HS-5 (cell line): ENCODE measurements around the gene ALKBH1.
"Not testable (repeated sequence)": the region's sequence is repeated elsewhere in the genome, so short reads cannot be mapped to it uniquely, and the experiment has no call there.

Experiments
- DNase-seq: peaks from one replicate; pipeline ENCODE4 v3.0.0-alpha.2; 2012; ENCODE audit warnings: low read depth

The ALKBH1 gene

GRCh38 chr14:77707724-77708408, at the start of gene ALKBH1, which contains the start of gene SLIRP:
Gene ALKBH1 (minus strand): TSS chr14:77708023. CDS start chr14:77708004, 19 bp downstream.
Gene SLIRP (plus strand): TSS chr14:77708103. CDS start chr14:77708112, 9 bp downstream.
- peak; percentile 42 for DNase-seq

- no peak for DNase-seq
These were observed 45.1 kb upstream of the ALKBH1 start for GRCh38 chr14:77752799-77753516.

GRCh38 chr14:77752266-77752665, 44.4 kb upstream of the ALKBH1 start:
- no peak for DNase-seq

- not testable (repeated sequence) for DNase-seq
These were observed 39.6 kb upstream of the ALKBH1 start for GRCh38 chr14:77747425-77747824.

GRCh38 chr14:77746064-77746702, 38.4 kb upstream of the ALKBH1 start:
- DNase-seq: no peak

- no peak for DNase-seq
These were observed 33.6 kb upstream of the ALKBH1 start for GRCh38 chr14:77741438-77741837.

GRCh38 chr14:77738559-77739250, 30.9 kb upstream of the ALKBH1 start:
- no peak for DNase-seq

- no peak for DNase-seq
These were observed 23.2 kb upstream of the ALKBH1 start for GRCh38 chr14:77730976-77731497.

- no peak for DNase-seq
These were observed 14.5 kb upstream of the ALKBH1 start for GRCh38 chr14:77722301-77722700.

- DNase-seq: no peak
These were observed 13.6 kb upstream of the ALKBH1 start for GRCh38 chr14:77721437-77721836.

- DNase-seq: no peak
These were observed 9.9 kb upstream of the ALKBH1 start for GRCh38 chr14:77717608-77718305.

- no peak for DNase-seq
These were observed 7.1 kb upstream of the ALKBH1 start for GRCh38 chr14:77714926-77715325.

- no peak for DNase-seq
These were observed 2.5 kb upstream of the ALKBH1 start for GRCh38 chr14:77710364-77710763.

GRCh38 chr14:77709412-77709811, 1.6 kb upstream of the ALKBH1 start:
- DNase-seq: no peak

GRCh38 chr14:77708749-77709148, 926 bp upstream of the ALKBH1 start:
- no peak for DNase-seq

- DNase-seq: no peak
These were observed 484 bp downstream of the ALKBH1 start for GRCh38 chr14:77707355-77707723.

GRCh38 chr14:77691259-77691658, 16.6 kb downstream of the ALKBH1 start:
- no peak for DNase-seq

GRCh38 chr14:77682158-77682553, 25.7 kb downstream of the ALKBH1 start:
- peak; percentile 4 for DNase-seq

GRCh38 chr14:77681196-77682157, 26.3 kb downstream of the ALKBH1 start:
- DNase-seq: peak; percentile 14

- no peak for DNase-seq
These were observed 32.9 kb downstream of the ALKBH1 start for GRCh38 chr14:77674931-77675330.
